Gastrocnemius medialis (tissue), 4 donors: ENCODE data around the gene PLXNC1. TPM values are rescaled to one million over a fixed set of nuclear protein-coding genes. Genes with fewer than 3 reads are reported as not detected.

Experiments used
- ATAC-seq, 2 donors: fragments of 150-250 bp; one replicate each; pipeline ENCODE4 v1.9.1; 2016
- DNase-seq, 2 donors: peaks; one replicate each; pipeline ENCODE4 v3.0.0-alpha.2; 2019
- H3K27ac ChIP-seq, 4 donors: fragments of 200-600 bp; sonication (generic); 1 replicate in 1 of 4; 2 replicates in 3 of 4; pipeline ENCODE4 v1.5.1; 2016 to 2018; ENCODE audit warnings: mild to moderate bottlenecking in 2 of 4, moderate library complexity in 1 of 4
- H3K27me3 ChIP-seq, 3 donors: fragments of 200-600 bp; sonication (generic) in 2 of 3; 1 replicate in 1 of 3; 2 replicates in 2 of 3; pipeline versions ENCODE4 v1.5.1 to v1.6.0; 2016 to 2019; ENCODE audit warnings: mild to moderate bottlenecking in 1 of 3, moderate library complexity in 1 of 3
- H3K36me3 ChIP-seq, 2 donors: fragments of 200-600 bp; sonication (generic) in 1 of 2; one replicate each; pipeline ENCODE4 v1.5.1; 2017 to 2018
- H3K4me1 ChIP-seq, 2 donors: fragments of 200-600 bp; sonication (generic) in 1 of 2; one replicate each; pipeline ENCODE4 v1.5.1; 2016 to 2017; ENCODE audit warnings: mild to moderate bottlenecking in 2 of 2
- H3K4me3 ChIP-seq, 4 donors: fragments of 200-600 bp; sonication (generic) in 3 of 4; 1 replicate in 1 of 4; 2 replicates in 3 of 4; pipeline ENCODE4 v1.5.1; 2016 to 2019; ENCODE audit warnings: mild to moderate bottlenecking in 2 of 4
- H3K9me3 ChIP-seq, 3 donors: fragments of 200-600 bp; sonication (generic) in 2 of 3; 1 replicate in 1 of 3; 2 replicates in 2 of 3; pipeline ENCODE4 v1.5.1; 2016 to 2019
- POLR2A ChIP-seq, 2 donors: fragments of 450-650 bp; IDR thresholded peaks; one replicate each; pipeline ENCODE4 v1.6.1; 2017; ENCODE audit warnings: antibody characterized with exemption in 2 of 2, mild to moderate bottlenecking in 2 of 2, moderate library complexity in 2 of 2
- in situ Hi-C, 4 donors: fragments of 200-750 bp; cut with MboI; loops; one replicate each; pipeline versions ENCODE4 v1.15.0 to v1.8.0; 2017; ENCODE audit warnings: low sequenced_read_pairs in 4 of 4
- intact Hi-C: fragments of 100-400 bp; cut with DNase I; formaldehyde crosslinking; loops from one replicate; pipeline ENCODE4 v1.15.1; 2023; ENCODE audit warnings: low total_unique reads
- total RNA-seq, 4 donors: library from RNA; depleted of rRNA; stranded (reverse); fragments of >200 nt; gene quantifications; one replicate each; pipeline versions ENCODE4 v1.1.0 to v1.2.3, GENCODE V29; 2016
- TF ChIP-seq, protein P1 (sequence below), 5 experiments: fragments of 450-650 bp in 3 of 5; fragments of 200-600 bp in 2 of 5; sonication (generic) in 2 of 5; IDR thresholded peaks in 4 of 5; conservative IDR thresholded peaks in 1 of 5; 1 replicate in 4 of 5; 2 replicates in 1 of 5; pipeline ENCODE4 v1.5.1; 2016 to 2019; ENCODE audit warnings: antibody characterized with exemption in 5 of 5, mild to moderate bottlenecking in 3 of 5, moderate library complexity in 3 of 5

PLXNC1 gene
- total RNA-seq, 4 donors from 2014 or later, result 0.62 to 2.2 (median 1.2) TPM

DNA sequence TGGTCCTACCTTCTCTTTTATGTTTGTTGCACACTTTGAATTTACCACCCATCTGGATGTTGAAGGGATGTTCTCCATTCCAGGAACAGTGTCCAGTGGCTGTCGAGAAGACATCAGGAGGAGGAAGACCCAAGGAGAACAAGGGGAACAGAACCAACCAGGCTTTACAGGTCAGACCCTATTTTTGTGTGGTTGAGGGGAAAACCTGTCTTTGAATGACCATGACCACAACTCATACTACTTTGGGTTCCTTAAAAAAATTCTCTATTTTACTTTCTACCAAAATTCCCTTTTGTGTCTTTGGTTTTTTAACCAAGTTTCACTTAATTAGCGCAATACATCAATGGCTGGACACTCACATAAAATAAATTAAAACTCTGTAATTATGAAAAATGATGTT lies 78.7 kb downstream of the PLXNC1 start:
- TF ChIP-seq, protein P1, sequence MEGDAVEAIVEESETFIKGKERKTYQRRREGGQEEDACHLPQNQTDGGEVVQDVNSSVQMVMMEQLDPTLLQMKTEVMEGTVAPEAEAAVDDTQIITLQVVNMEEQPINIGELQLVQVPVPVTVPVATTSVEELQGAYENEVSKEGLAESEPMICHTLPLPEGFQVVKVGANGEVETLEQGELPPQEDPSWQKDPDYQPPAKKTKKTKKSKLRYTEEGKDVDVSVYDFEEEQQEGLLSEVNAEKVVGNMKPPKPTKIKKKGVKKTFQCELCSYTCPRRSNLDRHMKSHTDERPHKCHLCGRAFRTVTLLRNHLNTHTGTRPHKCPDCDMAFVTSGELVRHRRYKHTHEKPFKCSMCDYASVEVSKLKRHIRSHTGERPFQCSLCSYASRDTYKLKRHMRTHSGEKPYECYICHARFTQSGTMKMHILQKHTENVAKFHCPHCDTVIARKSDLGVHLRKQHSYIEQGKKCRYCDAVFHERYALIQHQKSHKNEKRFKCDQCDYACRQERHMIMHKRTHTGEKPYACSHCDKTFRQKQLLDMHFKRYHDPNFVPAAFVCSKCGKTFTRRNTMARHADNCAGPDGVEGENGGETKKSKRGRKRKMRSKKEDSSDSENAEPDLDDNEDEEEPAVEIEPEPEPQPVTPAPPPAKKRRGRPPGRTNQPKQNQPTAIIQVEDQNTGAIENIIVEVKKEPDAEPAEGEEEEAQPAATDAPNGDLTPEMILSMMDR (IDR thresholded peaks at IDR 0.05 in 4 of 5, conservative IDR thresholded peaks at IDR 0.05 in 1 of 5), result no peak
- no peak for TF ChIP-seq POLR2A (IDR thresholded peaks at IDR 0.05)
- no peak overlapping the region for H3K4me3 ChIP-seq
- no peak overlapping the region for H3K27ac ChIP-seq
- ATAC-seq (no peak), DNase-seq (no peak)
- no peaks in the 10 kb centered on the region for H3K36me3 ChIP-seq
- no peaks in the 10 kb centered on the region for H3K4me1 ChIP-seq
- intact Hi-C loops (no loop called here), in situ Hi-C loops (loop anchor here in 1 of 4 donors (25.0 kb wide), 1 partner anchor 110 kb away; no protein-coding TSS in a partner anchor)
- H3K9me3 ChIP-seq, result no peaks in the 10 kb centered on the region
- H3K27me3 ChIP-seq, result no peaks in the 10 kb centered on the region

DNA sequence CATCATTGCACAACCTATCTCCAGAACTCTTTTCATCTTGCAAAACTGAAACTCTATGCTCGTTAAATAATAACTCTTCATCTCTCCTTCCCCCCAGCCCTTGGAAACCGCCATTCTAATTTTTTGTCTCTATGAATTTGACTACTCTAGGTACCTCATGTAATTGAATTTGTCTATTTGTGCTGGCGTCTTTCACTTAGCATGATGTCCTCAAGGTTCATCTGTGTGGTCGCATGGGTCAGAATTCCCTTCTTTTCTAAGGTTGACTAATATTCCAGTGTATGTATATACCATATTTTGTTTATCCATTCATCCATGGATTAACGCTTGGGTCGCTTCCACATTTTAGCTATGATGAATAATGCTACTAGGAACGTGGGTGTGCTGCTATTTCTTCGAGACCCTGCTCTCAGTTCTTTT lies 80.1 kb downstream of the PLXNC1 start:
- Histone ChIP-seq H3K4me1 (no peaks in the 10 kb centered on the region), H3K9me3 (no peaks in the 10 kb centered on the region), H3K4me3 (no peak overlapping the region), H3K36me3 (no peaks in the 10 kb centered on the region), H3K27me3 (no peaks in the 10 kb centered on the region), H3K27ac (no peak overlapping the region)
- in situ Hi-C loops, result loop anchor here in 1 of 4 donors (25.0 kb wide), 1 partner anchor 109 kb away; no protein-coding TSS in a partner anchor
- intact Hi-C loops, result no loop called here
- TF ChIP-seq, protein P1 (IDR thresholded peaks at IDR 0.05 in 4 of 5, conservative IDR thresholded peaks at IDR 0.05 in 1 of 5), result no peak
- no peak for TF ChIP-seq POLR2A (IDR thresholded peaks at IDR 0.05)
- no peak for DNase-seq
- ATAC-seq, result no peak

DNA sequence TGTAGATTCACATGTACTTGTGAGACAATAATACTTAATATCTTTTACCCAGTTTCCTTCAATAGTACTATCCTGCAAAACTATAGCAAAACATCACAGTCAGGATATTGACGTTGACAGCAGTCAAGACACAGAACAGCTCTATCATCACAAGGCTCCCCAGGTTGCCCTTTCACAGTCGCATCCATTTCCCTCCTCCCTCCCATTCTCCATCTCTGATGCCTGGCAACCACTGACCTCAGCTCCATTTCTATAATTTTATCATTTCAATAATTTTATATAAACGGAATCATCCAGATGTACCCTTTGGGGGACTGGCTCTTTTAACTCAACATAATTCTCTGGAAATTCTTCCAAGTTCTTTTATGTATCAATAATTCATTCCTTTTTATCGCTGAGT lies 81.5 kb downstream of the PLXNC1 start:
- Histone ChIP-seq H3K27me3 (no peaks in the 10 kb centered on the region), H3K4me3 (no peak overlapping the region), H3K27ac (no peak overlapping the region), H3K36me3 (no peaks in the 10 kb centered on the region), H3K9me3 (no peaks in the 10 kb centered on the region), H3K4me1 (no peaks in the 10 kb centered on the region)
- intact Hi-C loops (no loop called here), in situ Hi-C loops (loop anchor here in 1 of 4 donors (25.0 kb wide), 1 partner anchor 107 kb away; no protein-coding TSS in a partner anchor)
- no peak for TF ChIP-seq POLR2A (IDR thresholded peaks at IDR 0.05)
- TF ChIP-seq, protein P1 (IDR thresholded peaks at IDR 0.05 in 4 of 5, conservative IDR thresholded peaks at IDR 0.05 in 1 of 5), result no peak
- no peak for ATAC-seq
- no peak for DNase-seq

DNA sequence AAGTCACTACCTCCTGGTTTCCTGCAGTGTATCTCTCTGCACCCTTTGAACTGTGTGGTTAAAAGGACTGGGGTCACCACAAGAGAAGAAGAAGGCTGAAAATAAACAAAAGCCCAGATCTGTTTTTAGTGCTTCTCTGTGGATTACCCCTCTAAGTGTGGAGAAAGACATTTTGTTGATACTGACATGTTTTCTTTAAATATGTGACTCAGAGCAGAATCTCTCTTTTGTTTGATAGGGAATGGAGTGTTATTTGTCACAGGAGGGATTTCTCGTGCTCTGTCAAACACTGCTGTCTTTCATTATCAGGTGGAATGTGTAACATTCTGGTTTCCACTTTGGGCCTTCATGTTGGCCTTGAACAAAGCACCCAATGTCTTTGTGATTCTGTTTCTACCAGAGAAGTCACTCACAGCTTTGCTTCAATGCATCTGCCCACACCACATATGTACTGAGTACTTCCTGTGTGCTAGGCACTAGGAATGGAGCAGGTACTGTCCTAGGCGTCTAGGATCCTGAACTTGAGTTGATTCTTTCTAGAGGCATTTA lies 82.1 kb downstream of the PLXNC1 start:
- ATAC-seq (no peak), DNase-seq (no peak)
- intact Hi-C loops (no loop called here), in situ Hi-C loops (loop anchor here in 1 of 4 donors (25.0 kb wide), 1 partner anchor 107 kb away; no protein-coding TSS in a partner anchor)
- Histone ChIP-seq H3K27me3 (no peaks in the 10 kb centered on the region), H3K4me3 (no peak overlapping the region), H3K4me1 (no peaks in the 10 kb centered on the region), H3K36me3 (no peaks in the 10 kb centered on the region), H3K9me3 (no peaks in the 10 kb centered on the region), H3K27ac (no peak overlapping the region)
- no peak for TF ChIP-seq POLR2A (IDR thresholded peaks at IDR 0.05)
- TF ChIP-seq, protein P1 (IDR thresholded peaks at IDR 0.05 in 4 of 5, conservative IDR thresholded peaks at IDR 0.05 in 1 of 5), result no peak
